HL-60/S4 treated with phorbol 12-myristate 13-acetate at 8.2 ng/mL for 4 days and 3 days (cell line): ENCODE data around the gene ACOT4.
"Not testable (repeated sequence)": the region's sequence is repeated elsewhere in the genome, so short reads cannot be mapped to it uniquely, and the experiment has no call there.

ENCODE experiments used
- in situ Hi-C: fragments of 300-500 bp; cut with MboI; formaldehyde crosslinking; loops from 2 replicates; pipeline ENCODE4 v1.15.0; 2022; ENCODE audit warnings: low sequenced_read_pairs

ACOT4 gene

GRCh38 chr14:73591690-73592449 lies at the start of gene ACOT4:
TSS of gene ACOT4 (plus strand) at chr14:73591873. CDS start at chr14:73591960, 87 bp downstream.
- in situ Hi-C loops, result no loop called here

DNA sequence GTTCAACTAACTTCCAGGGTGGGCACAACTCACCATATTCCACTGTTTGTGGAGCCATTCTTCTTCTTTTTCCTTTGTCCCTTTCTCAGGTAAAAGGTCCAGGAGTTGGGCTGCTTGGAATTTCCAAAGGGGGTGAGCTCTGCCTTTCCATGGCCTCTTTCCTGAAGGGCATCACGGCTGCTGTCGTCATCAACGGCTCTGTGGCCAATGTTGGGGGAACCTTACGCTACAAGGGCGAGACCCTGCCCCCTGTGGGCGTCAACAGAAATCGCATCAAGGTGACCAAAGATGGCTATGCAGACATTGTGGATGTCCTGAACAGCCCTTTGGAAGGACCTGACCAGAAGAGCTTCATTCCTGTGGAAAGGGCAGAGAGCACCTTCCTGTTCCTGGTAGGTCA lies 48.7 kb upstream of the ACOT4 start:
- in situ Hi-C loops, result not testable (repeated sequence)

DNA sequence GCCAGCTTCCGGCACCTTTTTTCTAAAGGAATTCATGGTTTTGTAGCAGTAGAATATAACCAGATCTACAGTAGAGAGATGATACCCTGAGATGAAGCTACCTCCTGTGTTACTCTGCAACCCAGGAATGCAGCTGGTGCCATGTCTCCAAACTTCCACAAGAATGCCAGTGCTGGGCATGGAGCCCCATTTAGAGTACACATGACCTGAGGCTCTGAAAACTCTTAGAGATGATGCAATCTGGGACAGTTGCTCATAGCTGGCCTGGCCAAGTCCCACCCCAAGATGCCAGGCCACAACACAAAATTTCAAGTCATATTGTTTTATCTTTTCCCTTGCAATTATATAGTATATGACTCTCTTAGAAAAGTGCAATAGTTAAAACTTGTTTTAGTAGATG lies 46.3 kb upstream of the ACOT4 start:
- in situ Hi-C loops, result not testable (repeated sequence)

DNA sequence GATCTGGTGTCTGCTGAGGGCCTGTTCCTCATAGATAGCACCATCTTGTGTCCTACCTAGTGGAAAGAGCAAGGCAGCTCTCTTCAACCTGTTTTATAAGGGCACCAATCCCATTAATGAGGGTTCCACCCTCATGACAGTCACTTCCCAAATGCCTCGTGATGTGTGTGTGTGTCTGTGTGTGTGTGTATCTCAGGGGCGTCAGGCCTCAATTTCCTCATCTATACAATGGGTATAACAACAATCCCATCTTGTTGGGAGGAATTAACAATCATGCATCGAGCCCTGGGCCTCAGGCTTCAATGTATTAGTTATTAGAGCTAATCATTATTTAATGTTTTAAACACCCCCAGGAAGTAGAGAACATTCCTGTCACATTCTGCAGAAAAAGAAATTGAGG lies 42.6 kb upstream of the ACOT4 start:
- in situ Hi-C loops, result not testable (repeated sequence)

- in situ Hi-C loops, result not testable (repeated sequence)
These were observed 41.7 kb upstream of the ACOT4 start for GRCh38 chr14:73549889-73550524.

DNA sequence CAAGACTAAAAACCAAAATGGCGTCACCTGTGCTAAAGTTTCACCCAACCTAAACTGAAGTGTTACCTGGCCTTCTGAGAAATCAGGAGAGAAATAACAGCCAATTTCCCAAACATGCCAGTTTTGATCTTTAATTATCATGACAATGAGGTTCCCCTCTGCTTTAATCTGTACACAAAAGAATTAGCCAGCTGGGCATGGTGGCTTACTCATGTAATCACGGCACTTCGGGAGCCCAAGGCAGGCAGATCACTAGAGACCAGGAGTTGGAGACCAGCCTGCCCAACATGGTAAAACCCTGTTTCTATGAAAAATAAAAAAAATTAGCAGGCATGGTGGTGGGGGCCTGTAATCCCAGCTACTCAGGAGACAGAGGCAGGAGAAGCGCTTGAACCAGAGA lies 37.8 kb upstream of the ACOT4 start:
- in situ Hi-C loops, result no loop called here

GRCh38 chr14:73557201-73557600 lies 34.5 kb upstream of the ACOT4 start:
- in situ Hi-C loops, result not testable (repeated sequence)

DNA sequence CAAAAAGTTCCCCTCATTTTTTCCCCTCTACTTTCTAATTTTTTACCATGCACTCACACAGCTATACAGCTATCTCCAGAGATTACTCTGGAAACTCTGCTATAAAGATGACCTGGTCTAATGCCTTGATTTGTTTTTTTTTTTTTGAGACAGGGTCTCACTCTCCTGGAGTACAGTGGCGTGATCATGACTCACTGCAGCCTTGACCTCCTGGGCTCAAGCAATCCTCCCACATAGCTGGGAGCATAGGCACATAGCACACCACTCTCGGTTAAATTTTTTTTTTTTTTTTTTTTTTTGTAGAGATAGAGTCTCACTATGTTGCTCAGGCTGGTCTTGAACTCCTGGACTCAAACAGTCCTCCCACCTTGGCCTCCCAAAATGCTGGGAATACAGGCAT lies 33.4 kb upstream of the ACOT4 start:
- in situ Hi-C loops, result not testable (repeated sequence)

DNA sequence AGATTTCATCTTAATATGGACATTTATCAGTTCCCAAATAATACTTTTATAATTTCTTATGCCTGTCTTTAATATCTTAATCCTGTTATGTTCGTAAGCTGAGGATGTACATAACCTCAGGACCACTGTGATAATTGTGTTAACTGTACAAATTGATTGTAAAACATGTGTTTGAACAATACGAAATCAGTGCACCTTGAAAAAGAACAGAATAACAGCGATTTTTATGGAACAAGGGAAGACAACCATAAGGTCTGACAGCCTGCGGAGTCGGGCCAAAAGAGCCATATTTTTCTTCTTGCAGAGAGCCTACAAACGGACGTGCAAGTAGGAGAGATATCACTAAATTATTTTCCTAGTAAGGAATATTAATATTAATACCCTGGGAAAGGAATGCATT lies 29.4 kb upstream of the ACOT4 start:
- in situ Hi-C loops, result not testable (repeated sequence)

DNA sequence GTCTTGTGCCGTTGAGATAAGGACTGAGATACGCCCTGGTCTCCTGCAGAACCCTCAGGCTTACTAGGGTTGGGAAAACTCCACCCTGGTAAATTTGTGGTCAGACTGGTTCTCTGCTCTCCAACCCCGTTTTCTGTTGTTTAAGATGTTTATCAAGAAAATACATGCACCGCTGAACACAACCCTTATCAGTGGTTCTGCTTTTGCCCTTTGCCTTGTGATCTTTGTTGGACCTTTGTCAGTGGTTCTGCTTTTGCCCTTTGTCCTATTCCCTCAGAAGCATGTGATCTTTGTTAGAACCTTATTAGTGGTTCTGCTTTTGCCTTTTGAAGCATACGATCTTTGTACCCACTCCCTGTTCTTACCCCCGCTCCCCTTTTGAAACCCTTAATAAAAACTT lies 29.0 kb upstream of the ACOT4 start:
- in situ Hi-C loops, result not testable (repeated sequence)

- in situ Hi-C loops, result not testable (repeated sequence)
These were observed 25.2 kb upstream of the ACOT4 start for GRCh38 chr14:73566431-73566830.

GRCh38 chr14:73566935-73567334 lies 24.7 kb upstream of the ACOT4 start:
- in situ Hi-C loops, result not testable (repeated sequence)

- in situ Hi-C loops, result no loop called here
These were observed 24.3 kb upstream of the ACOT4 start for GRCh38 chr14:73567358-73567757.

- in situ Hi-C loops, result no loop called here
These were observed 23.5 kb upstream of the ACOT4 start for GRCh38 chr14:73567951-73568885.

- in situ Hi-C loops, result not testable (repeated sequence)
These were observed 22.8 kb upstream of the ACOT4 start for GRCh38 chr14:73568886-73569184.

DNA sequence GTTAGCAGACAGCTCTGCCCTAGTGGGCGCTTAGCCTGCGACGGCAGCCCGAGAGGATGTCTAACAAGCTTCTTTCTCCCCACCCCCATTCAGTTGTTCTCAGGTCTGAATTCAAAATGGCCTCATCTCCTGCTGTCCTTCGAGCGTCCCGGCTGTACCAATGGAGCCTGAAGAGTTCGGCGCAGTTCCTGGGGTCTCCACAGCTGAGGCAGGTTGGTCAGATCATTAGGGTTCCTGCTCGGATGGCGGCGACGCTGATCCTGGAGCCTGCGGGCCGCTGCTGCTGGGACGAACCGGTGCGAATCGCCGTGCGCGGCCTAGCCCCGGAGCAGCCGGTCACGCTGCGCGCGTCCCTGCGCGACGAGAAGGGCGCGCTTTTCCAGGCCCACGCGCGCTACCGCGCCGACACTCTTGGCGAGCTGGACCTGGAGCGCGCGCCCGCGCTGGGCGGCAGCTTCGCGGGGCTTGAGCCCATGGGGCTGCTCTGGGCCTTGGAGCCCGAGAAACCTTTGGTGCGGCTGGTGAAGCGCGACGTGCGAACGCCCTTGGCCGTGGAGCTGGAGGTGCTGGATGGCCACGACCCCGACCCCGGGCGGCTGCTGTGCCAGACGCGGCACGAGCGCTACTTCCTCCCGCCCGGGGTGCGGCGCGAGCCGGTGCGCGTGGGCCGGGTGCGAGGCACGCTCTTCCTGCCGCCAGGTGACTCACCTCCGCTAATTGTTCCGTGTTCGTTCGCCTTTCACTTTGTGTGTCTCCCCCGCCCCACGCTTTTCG lies 22.3 kb upstream of the ACOT4 start, which contains the start of gene ACOT2:
ACOT2 (plus strand) TSS at position 29 of the 774 bp plus-strand sequence; CDS start at position 57, 28 bp downstream.
- in situ Hi-C loops, result not testable (repeated sequence)

DNA sequence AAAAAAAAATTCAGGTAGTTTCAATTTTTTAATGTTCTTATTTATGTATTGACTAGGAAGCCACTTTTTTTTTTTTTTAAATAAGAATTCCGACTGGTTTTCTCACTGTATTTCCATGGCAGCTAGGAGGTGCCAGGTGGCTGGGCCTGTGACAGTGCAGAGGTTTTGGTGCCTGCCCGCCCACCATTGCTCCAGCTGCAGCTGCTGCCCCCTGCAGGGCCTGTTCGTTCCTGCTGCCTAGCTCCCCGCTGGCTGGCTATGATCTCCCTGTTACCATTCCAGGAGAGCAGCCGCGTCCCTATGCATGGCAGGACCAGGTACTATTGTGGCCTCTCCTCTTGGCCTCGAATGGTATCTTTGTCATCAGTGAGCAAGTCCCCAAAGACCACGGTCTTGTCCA lies 20.8 kb upstream of the ACOT4 start:
- in situ Hi-C loops, result not testable (repeated sequence)

GRCh38 chr14:73573034-73573433 lies 18.6 kb upstream of the ACOT4 start:
- in situ Hi-C loops, result not testable (repeated sequence)

DNA sequence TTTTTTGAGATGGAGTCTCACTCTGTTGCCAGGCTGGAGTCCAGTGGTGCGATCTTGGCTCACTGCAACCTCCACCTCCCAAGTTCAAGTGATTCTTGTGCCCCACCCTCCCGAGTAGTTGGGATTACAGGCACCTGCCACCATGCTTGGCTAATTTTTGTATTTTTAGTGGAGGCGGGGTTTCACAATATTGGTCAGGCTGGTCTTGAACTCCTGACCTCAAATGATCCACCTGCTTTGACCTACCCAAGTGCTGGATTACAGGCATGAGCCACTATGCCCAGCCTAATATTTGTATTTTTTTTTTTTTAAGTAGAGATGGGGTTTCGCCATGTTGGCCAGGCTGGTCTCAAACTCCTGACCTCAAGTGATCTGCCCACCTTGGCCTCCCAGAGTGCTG lies 17.9 kb upstream of the ACOT4 start:
- in situ Hi-C loops, result not testable (repeated sequence)

DNA sequence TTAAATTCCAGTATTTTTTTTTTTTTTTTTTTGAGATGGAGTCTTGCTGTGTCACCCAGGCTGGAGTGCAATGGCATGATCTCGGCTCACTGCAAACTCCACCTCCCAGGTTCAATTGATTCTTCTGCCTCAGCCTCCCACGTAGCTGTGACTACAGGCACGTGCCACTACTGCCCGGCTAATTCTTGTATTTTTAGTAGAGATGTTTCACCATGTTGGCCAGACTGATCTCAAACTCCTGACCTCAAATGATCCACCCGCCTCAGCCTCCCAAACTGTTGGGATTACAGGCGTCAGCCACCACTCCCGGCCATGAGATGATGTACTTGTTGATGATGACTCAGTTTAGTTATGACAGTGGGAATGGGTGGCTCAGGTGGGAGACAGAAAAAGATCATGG lies 17.4 kb upstream of the ACOT4 start:
- in situ Hi-C loops, result not testable (repeated sequence)

- in situ Hi-C loops, result no loop called here
These were observed 15.3 kb upstream of the ACOT4 start for GRCh38 chr14:73576391-73576790.
